Measurements from ENCODE around the gene CCDC92.

The CCDC92 gene

DNA sequence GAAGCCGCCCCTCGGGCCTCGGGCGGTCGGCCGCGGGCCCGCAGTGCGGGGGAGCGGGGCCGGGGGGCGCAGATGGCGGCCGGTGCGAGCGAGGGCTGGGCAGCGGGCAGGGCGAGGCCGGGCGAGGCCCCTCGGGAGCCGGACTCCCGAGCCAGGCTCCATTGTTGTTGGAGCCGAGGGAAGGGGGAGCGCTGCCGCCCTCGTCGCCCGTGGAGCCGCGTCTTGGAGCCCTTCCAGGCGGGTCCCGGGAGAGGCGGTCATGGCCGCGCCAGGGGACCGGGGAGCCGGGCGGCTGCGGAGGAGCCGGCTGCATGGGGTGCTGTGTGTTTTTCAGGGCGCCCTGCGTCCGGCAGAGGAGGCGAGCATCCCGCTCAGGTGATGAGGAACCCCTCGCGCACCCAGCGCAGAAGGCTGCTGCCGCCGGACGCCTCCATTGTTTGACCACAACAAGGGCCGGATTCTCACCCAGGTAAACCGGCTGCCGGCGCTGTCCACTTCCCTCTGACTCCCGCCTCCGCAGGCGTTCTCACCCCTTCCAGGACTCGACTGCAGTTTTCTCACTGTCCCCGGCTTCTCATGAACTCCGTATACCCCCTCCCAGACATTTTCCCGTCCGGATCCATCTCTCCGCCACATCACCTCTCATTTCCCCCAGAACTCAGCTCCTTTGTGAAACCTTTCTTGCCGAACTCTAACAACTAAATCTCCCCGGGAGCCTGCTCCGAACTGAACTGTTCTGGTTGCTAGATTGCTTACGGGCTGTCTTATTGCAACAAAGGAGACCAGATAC lies 1.1 kb upstream of the CCDC92 start:
- TF ChIP-seq GATA2 (IDR thresholded peaks at IDR 0.05; ENCODE audit: low read depth, low read length) (no peak), GATA3 (IDR thresholded peaks at IDR 0.05; ENCODE audit: low read depth, low read length) (no peak)

DNA sequence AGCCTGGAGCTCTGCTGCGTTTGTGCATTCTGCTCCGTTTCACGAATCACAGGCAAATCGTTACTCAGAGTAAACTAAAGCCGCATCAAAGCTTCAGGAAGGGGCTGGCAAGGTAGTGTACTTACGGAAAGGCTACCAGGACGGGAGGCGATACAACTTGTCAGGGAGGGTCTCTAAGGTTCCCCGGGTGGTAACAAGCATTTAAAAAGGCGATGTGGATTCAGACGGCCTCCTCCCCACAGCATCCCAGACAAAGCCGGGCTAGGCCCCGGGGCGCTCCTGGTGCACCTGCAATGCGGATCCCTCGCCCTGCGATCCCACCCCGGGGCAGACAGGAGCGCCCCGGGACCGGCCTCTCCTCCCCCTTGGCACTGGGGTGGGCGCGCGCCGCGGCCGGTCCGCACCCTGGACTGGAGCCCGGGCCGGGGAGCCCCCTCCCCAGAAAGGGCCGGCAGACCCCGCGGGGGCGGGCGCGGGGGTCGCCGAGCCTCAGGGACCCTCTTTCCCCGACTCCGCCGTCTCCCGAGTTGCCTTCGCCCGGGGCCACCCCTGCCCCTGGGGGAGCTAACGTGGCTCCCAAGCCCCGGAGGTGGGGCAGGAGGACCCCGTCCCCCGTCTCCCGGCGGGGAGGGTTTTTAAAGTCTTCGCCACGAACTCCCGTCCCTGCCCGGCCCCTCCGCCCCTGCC lies 718 bp downstream of the CCDC92 start:
- TF ChIP-seq GATA2 (IDR thresholded peaks at IDR 0.05; ENCODE audit: low read depth, low read length) (no peak), GATA3 (IDR thresholded peaks at IDR 0.05; ENCODE audit: low read depth, low read length) (no peak)

DNA sequence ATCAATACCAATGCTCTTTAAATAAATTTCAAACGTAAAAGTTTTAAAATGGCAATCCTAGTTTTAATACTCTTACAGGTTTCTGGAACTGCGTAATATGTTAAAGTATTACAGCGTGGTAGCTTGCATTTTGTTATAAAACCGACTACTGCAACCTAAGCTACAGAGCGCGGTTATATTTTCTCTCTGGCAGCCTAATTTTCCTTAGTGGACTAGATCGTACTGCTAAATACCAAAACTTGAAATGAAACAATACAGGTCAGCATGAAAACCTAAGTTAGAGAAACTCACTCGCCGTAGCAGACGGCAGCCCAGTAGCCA lies 1.2 kb downstream of the CCDC92 start:
- TF ChIP-seq GATA2 (IDR thresholded peaks at IDR 0.05; ENCODE audit: low read depth, low read length): no peak
- no peak for TF ChIP-seq GATA3 (IDR thresholded peaks at IDR 0.05; ENCODE audit: low read depth, low read length)

DNA sequence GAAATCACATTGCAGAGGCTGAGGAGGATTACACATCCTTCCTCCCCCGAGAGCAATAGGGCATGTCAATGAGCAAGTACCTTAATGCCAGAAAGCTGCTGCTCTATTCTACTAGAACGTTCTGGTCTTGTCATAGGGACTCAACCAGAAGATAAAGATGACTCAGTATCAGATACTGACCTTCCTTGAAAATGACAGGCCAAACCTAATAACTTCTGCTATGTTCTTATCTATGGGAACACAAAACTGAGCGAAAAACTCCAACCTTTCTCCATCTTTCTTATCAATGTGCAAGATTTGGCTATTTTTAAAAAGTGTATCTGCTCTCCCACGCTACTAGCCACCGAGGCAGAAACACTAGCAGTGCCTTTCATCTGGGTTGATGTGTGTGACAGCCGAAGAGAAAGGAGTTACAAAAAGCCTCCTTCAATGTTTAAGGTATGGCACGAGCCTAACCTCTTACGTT lies 5.5 kb downstream of the CCDC92 start:
- TF ChIP-seq GATA2 (IDR thresholded peaks at IDR 0.05; ENCODE audit: low read depth, low read length) (no peak), GATA3 (IDR thresholded peaks at IDR 0.05; ENCODE audit: low read depth, low read length) (no peak)

DNA sequence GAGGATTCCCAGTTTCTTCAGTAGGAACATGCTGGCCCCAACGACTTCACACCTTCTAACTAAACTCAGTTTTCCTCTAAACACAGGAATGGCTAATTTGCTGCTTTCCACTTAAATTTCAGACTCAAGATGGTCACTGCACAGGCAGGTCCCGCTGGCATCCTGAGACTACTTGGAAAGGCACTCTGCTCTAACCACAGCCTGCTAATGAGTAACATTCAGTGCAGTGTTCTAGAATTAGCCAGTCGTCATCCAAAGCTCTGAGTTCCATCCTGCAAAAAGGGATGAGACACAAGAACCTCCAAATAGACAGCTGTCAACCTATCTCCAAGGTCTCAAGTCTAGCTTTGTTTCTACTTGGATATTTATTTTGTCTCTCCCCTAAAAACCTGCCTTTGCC lies 6.0 kb downstream of the CCDC92 start:
- TF ChIP-seq GATA2 (IDR thresholded peaks at IDR 0.05; ENCODE audit: low read depth, low read length): no peak
- no peak for TF ChIP-seq GATA3 (IDR thresholded peaks at IDR 0.05; ENCODE audit: low read depth, low read length)

DNA sequence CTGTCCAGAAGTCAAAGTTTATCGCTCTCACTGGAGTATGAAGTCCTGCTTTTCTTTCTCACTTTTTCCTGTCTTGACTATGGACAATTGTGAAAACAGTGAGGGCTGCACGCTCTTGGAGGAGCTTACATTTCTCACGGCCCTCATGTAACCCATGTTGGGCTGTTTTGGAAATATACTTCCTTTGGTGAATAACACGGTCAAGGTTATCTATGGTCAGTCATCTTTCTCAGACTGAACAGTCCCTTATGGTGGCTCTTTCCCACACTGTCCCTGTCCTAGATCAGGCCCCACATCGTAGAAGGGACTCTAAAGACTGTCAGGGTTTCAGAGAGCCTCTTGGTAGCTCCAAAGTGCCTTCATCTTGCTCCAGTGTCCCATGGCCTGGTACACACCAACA lies 7.2 kb downstream of the CCDC92 start:
- TF ChIP-seq GATA2 (IDR thresholded peaks at IDR 0.05; ENCODE audit: low read depth, low read length) (no peak), GATA3 (IDR thresholded peaks at IDR 0.05; ENCODE audit: low read depth, low read length) (no peak)

DNA sequence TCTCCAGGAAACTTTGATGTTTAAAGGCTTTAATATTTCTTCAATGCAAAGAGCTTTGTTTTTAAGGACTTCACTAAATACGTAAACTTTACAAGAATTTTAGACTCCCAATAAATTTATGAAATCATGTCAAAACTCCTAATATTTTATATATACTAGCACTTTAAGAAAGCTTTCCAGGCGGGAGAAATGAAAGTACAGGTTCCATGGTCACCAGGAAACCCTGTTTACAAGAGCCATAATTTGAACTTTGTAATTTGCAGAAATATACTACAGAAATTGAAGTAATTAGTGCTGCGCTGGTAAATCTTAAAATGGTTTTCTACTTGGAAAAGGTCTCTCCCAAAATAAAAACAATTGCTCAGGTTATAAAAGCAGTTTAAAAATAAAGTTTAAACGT lies 8.8 kb downstream of the CCDC92 start:
- TF ChIP-seq GATA3 (IDR thresholded peaks at IDR 0.05; ENCODE audit: low read depth, low read length): no peak

DNA sequence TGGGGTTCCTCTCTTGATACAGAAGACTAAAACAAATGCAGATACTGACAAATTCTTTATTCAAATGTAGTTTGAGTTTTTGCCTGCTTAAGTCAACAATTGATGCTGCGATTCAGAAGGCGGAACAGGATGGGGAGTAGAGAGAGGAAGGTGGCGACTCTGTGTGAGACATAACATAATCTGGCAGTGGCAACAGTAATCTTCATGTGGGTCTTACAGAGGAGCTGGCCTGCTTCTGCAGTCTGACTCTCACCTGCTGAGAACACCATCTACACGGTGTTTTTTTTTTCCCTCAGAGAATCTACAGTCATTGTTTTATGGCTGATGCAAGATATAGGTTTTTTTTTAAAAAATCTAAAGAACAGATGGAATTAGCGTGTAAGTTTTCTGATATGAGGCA lies 10.1 kb downstream of the CCDC92 start:
- TF ChIP-seq GATA3 (IDR thresholded peaks at IDR 0.05; ENCODE audit: low read depth, low read length) (no peak), GATA2 (IDR thresholded peaks at IDR 0.05; ENCODE audit: low read depth, low read length) (no peak)

DNA sequence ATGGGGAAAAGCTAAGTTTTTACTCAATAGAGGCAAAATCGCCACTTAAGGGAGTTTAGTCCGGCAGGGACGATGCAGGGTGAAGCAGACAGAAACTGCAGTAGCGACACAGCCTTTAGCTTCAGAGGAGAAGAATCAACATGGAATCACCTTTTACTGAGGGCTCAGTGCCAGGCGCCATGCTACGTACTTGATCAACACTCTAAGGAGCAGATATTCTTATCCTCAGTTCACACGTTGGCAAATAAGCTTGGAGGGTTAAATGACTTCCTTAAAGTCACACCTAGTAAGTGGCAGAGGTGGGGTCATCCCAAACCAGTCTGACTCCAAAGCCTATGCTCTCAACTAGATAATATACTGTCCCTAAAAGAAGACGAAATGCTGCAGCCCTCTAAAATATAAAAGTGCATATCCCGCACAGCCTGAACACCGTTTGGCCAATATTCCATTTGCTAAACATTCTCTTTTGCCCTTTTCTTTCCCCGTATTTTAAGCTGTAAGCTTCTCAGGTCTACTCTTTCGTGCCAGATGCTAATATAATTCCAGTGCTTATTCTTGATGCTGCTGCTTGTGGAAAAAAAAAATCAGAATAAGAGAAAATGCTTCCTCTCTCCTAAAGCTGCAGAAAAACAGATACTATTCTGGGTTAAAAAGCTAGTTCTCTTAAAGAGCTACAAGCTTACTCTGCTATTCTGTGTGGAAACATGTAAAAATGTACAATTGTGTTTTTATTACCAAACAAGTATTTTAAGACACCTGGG lies 10.9 kb downstream of the CCDC92 start:
- 0 out of 2 replicates have a peak, but pooled peaks have one; percentile 2 for TF ChIP-seq GATA3 (IDR thresholded peaks at IDR 0.05; ENCODE audit: low read depth, low read length)
- no peak for TF ChIP-seq GATA2 (IDR thresholded peaks at IDR 0.05; ENCODE audit: low read depth, low read length)

DNA sequence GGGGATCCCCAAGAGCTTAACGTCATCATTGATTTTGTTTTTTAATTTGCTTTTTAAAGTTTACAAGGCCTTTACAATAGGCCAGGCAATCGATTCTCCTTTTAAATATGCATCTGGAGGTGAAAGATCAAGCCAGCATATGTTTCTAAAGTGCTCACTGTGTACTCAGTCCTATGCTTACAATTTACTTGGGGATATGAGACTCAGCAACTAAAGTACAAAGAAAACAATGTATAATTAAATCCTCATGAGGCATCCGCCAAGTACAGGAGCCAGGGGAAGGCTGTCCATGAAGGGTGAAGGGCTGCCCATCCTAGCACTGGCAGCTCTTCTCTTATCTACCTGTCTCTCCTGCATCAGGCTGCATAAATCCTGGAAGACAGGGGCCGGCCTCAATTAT lies 11.8 kb downstream of the CCDC92 start:
- TF ChIP-seq GATA2 (IDR thresholded peaks at IDR 0.05; ENCODE audit: low read depth, low read length) (no peak), GATA3 (IDR thresholded peaks at IDR 0.05; ENCODE audit: low read depth, low read length) (no peak)

DNA sequence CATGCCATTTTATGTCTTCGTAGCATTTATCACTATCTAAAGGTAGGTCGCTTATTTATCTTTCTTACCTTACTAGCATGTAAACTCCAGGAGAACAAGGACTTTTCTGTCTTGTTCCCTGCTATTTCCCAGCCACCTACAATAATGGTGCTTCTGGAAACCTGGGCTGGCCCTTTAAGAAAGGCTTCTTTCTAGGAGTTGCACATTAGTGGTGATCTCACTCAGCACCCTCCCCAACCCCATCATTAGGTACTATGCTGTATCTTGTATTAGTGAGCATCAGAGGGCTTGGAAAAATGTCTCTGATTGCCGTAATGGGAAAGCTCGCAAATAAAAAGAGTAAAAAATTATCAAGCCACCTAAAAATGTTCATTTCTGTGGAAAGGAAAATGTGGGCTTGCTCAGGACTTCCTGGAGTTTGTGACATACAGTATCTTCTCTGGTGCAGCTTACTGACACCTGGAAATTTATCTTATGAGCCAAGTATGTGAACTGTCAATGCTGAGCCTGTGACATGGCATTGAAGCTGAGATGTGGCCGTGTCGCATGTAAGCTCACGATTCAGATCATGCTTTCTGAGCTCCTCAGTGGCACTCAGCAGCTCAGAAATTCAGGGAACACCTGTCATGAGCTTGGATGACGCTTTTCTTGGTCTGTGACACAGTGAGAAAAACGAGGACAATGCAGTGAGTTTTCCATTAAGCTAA lies 12.4 kb downstream of the CCDC92 start:
- TF ChIP-seq GATA3 (IDR thresholded peaks at IDR 0.05; ENCODE audit: low read depth, low read length) (no peak), GATA2 (IDR thresholded peaks at IDR 0.05; ENCODE audit: low read depth, low read length) (no peak)

DNA sequence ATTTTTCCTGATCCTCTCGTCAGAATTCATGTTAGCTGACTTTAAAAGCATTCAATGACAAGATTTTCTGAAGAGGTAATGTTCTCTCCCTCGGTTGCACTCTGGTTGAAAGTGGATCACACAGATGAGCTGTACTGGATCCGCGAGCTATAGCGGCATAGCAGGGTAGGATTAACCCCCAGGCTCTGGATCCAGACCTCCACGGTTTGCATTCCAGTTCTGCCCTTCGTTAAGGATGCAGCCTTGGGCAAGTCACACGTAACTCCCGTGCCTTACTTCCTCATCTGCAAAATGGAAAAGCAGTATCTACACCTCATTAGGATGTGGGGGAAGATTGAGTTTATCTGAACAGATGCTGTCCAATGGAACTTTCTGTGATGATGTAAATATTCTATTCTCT lies 13.8 kb downstream of the CCDC92 start:
- TF ChIP-seq GATA2 (IDR thresholded peaks at IDR 0.05; ENCODE audit: low read depth, low read length) (no peak), GATA3 (IDR thresholded peaks at IDR 0.05; ENCODE audit: low read depth, low read length) (no peak)

DNA sequence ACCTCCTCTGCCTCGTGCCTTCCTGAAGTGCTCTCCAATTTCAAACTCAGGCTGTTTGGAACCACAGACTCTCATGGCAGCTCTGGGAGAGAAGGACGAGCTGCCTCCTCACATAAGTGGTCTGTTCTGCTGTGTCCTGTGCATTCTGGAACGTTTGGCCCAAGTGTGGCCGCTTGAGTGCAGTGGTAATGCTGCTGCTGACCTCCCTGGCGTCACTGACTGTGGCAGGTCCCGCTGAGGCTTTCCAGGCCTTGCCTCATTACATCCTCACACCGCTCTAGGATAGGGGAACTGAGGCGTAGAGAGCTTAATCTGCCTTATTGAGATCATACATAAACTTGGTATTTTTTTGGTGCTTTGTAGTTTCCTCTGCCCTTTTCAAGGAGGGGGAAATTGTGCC lies 14.2 kb downstream of the CCDC92 start:
- TF ChIP-seq GATA3 (IDR thresholded peaks at IDR 0.05; ENCODE audit: low read depth, low read length): no peak
- TF ChIP-seq GATA2 (IDR thresholded peaks at IDR 0.05; ENCODE audit: low read depth, low read length): no peak

DNA sequence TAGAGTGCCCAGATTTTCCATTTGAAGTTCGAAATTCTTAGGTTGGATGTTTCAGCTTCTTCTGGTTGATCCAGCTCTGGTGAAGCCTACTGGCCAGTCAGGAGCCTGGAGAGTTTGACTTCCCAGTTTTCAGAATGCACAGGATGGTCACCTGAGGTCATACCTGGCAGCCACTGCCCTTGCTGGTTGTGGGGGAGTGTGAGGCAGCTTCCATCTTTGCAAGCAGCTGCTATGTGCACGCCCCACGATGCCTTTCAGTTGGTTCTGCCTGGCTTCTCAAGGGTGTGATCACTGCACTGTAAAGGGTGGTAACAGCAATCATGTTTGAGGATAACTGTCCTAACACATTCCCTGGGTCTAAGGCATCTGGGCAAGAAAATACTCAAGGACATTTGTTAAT lies 15.4 kb downstream of the CCDC92 start:
- no peak for TF ChIP-seq GATA3 (IDR thresholded peaks at IDR 0.05; ENCODE audit: low read depth, low read length)
- TF ChIP-seq GATA2 (IDR thresholded peaks at IDR 0.05; ENCODE audit: low read depth, low read length): no peak

Measured in SH-SY5Y (cell line).